Natural killer cell (primary cell): ENCODE data around the gene PRCC. TPM values are rescaled to one million over a fixed set of nuclear protein-coding genes. Genes with fewer than 3 reads are reported as not detected.

Experiments
- ATAC-seq, 3 donors: fragments of 150-1000 bp in 2 of 3; fragments of 200-7000 bp in 1 of 3; cut with Tn5 transposase; 1 replicate in 1 of 3; 2 replicates in 2 of 3; pipeline ENCODE4 v1.10.0; 2021; ENCODE audit warnings: mild to moderate bottlenecking in 2 of 3, moderate library complexity in 2 of 3
- DNase-seq, 2 donors: peaks; one replicate each; pipeline versions ENCODE4 v3.0.0 to v3.0.0-alpha.2; 2013 to 2021; ENCODE audit warnings: mixed read lengths in 1 of 2
- H3K27ac ChIP-seq: one replicate; pipeline ENCODE4 v1.5.1; 2013; ENCODE audit warnings: mild to moderate bottlenecking, low read length
- H3K27me3 ChIP-seq: one replicate; pipeline ENCODE4 v1.6.1; 2013; ENCODE audit warnings: low read length; ENCODE audit not compliant: control insufficient read depth, insufficient read depth
- H3K36me3 ChIP-seq: one replicate; pipeline ENCODE4 v1.6.1; 2013; ENCODE audit warnings: low read length; ENCODE audit not compliant: control insufficient read depth, insufficient read depth
- H3K4me1 ChIP-seq: one replicate; pipeline ENCODE4 v1.6.1; 2013; ENCODE audit warnings: low read length; ENCODE audit not compliant: control insufficient read depth, insufficient read depth
- H3K4me3 ChIP-seq: one replicate; pipeline ENCODE4 v1.5.1; 2013; ENCODE audit warnings: low read length
- H3K9me3 ChIP-seq: one replicate; pipeline ENCODE4 v1.6.1; 2013; ENCODE audit warnings: low read length; ENCODE audit not compliant: control insufficient read depth, insufficient read depth
- H3K27ac Mint-ChIP-seq, 2 donors: one replicate each; pipeline ENCODE4 v1.8.0; 2022; ENCODE audit warnings: mild to moderate bottlenecking in 2 of 2, mixed read lengths in 2 of 2, moderate library complexity in 1 of 2
- H3K27me3 Mint-ChIP-seq, 2 donors: one replicate each; pipeline ENCODE4 v1.8.0; 2022; ENCODE audit warnings: low read depth in 2 of 2, mixed read lengths in 2 of 2
- H3K36me3 Mint-ChIP-seq: one replicate; pipeline ENCODE4 v1.8.0; 2022; ENCODE audit warnings: mixed read lengths
- H3K4me1 Mint-ChIP-seq, 2 donors: one replicate each; pipeline ENCODE4 v1.8.0; 2022; ENCODE audit warnings: mixed read lengths in 2 of 2
- H3K4me3 Mint-ChIP-seq: one replicate; pipeline ENCODE4 v1.8.0; 2022; ENCODE audit warnings: mild to moderate bottlenecking, moderate library complexity, mixed read lengths
- H3K9me3 Mint-ChIP-seq, 2 donors: one replicate each; pipeline ENCODE4 v1.8.0; 2022; ENCODE audit warnings: mixed read lengths in 2 of 2
- WGBS: methylation state at CpG from one replicate; pipeline ENCODE4 v1.1.7; 2013; ENCODE audit warnings: missing lambda C conversion rate; ENCODE audit not compliant: insufficient coverage; 5-methylcytosine and 5-hydroxymethylcytosine counted together
- intact Hi-C: fragments of 100-400 bp; cut with micrococcal nuclease; formaldehyde crosslinking; loops from one replicate; pipeline ENCODE4 v1.14.2; 2022
- total RNA-seq, 4 donors: library from RNA; stranded (reverse); fragments of 120-200 nt in 1 of 4; gene quantifications; one replicate each; pipeline versions ENCODE4 v1.2.3 to v1.2.4, GENCODE V29; 2013 to 2022
- TF ChIP-seq, protein P1 (sequence below): fragments of 200-600 bp; IDR thresholded peaks from one replicate; pipeline ENCODE4 v1.8.0; 2022; ENCODE audit warnings: antibody characterized with exemption

Gene PRCC
- total RNA-seq, 3 donors from 2014 or later (not counting 1 experiment from before 2014, with no cell fraction given) = 66.5 to 92.4 (median 69.1) TPM

DNA sequence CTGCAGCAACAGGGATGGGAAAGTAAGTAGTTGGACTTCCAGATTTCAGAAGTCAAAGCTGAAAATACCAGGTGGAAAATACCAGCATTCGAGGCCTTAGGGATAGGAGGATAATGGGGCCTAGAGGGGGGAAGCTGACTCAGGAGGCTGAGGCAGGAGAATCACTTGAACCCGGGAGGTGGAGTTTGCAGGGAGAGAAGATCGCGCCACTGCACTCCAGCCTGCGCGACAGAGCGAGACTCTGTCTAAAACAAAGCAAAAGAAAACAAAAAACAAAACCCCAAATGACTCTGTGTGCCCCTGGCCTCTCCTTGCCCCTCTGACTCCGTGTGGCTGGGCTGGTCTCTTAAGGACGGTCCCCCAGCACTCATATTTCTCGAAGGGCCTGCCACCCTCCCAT lies 46.0 kb downstream of the PRCC start:
- WGBS = 60% methylated on average over 7 of the region's 10 CpGs
- peak overlapping the region; percentile 98 for H3K27ac Mint-ChIP-seq
- no peaks in the 10 kb centered on the region for H3K27me3 Mint-ChIP-seq
- TF ChIP-seq, protein P1, sequence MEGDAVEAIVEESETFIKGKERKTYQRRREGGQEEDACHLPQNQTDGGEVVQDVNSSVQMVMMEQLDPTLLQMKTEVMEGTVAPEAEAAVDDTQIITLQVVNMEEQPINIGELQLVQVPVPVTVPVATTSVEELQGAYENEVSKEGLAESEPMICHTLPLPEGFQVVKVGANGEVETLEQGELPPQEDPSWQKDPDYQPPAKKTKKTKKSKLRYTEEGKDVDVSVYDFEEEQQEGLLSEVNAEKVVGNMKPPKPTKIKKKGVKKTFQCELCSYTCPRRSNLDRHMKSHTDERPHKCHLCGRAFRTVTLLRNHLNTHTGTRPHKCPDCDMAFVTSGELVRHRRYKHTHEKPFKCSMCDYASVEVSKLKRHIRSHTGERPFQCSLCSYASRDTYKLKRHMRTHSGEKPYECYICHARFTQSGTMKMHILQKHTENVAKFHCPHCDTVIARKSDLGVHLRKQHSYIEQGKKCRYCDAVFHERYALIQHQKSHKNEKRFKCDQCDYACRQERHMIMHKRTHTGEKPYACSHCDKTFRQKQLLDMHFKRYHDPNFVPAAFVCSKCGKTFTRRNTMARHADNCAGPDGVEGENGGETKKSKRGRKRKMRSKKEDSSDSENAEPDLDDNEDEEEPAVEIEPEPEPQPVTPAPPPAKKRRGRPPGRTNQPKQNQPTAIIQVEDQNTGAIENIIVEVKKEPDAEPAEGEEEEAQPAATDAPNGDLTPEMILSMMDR = no peak
- DNase-seq = no peak
- peaks cover 79 to 94% of the 10 kb centered on the region in 2 donors for H3K4me1 Mint-ChIP-seq
- ATAC-seq = no peak
- peaks cover 20% of the 10 kb centered on the region for H3K36me3 Mint-ChIP-seq
- peak overlapping the region; percentile 96 for H3K4me3 Mint-ChIP-seq
- no peaks in the 10 kb centered on the region for H3K27me3 ChIP-seq
- peak overlapping the region; percentile 99 for H3K27ac ChIP-seq
- intact Hi-C loops = no loop called here
- H3K36me3 ChIP-seq = peaks cover 44% of the 10 kb centered on the region
- H3K9me3 ChIP-seq = no peaks in the 10 kb centered on the region
- peaks cover 89% of the 10 kb centered on the region for H3K4me1 ChIP-seq
- H3K9me3 Mint-ChIP-seq = no peaks in the 10 kb centered on the region
- peak overlapping the region; percentile 76 for H3K4me3 ChIP-seq

DNA sequence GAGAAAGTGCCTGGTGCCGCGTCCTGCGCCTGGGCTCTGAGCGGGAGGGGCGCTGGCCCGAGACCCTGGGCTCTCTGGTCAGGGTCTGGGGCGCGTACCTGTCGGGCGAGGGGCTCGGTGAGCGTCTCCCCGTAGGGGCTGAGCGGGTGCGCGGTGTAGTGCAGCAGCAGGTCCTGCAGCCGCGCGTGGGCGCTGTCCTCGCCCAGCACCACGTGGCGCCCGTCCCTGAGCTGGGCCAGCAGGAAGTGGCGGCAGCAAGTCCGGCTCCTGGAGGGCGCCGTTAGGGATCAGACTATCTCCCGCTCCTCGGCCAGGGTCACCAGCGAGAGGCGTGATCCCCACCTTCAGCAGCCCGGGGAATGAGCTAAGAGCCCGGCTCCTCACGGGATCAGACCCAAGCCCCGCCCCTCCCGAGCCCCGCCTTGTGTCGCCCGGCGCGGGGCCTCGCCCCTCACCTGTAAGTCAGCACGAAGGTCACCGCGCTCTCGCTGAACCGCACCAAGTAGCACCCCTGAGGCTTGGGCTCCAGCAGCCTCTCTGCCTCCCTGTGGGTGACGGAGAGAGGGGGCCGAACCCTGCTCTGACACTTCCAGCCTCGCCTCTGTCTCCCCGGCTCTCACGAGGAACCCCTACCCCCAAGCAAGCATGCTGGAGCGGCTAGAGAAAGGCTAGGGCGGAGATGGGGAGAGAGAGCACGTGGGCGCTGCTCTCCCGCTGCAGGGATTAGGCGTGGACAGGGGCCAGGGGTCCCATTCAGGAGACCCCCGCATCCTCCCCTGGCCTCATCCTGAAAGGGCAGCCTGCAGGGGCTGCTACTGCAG lies 46.6 kb downstream of the PRCC start:
- H3K27me3 ChIP-seq = no peaks in the 10 kb centered on the region
- H3K4me3 ChIP-seq = peak overlapping the region; percentile 76
- DNase-seq = peak; percentile 69 to 88
- peak; percentile 32 to 56 (median 37) for ATAC-seq
- Mint-ChIP-seq H3K27me3 (no peaks in the 10 kb centered on the region), H3K4me3 (peak overlapping the region; percentile 96), H3K4me1 (peaks cover 76 to 91% of the 10 kb centered on the region in 2 donors), H3K36me3 (peaks cover 20% of the 10 kb centered on the region), H3K27ac (peak overlapping the region; percentile 98), H3K9me3 (no peaks in the 10 kb centered on the region)
- peaks cover 37% of the 10 kb centered on the region for H3K36me3 ChIP-seq
- peaks cover 83% of the 10 kb centered on the region for H3K4me1 ChIP-seq
- no peaks in the 10 kb centered on the region for H3K9me3 ChIP-seq
- TF ChIP-seq, protein P1 = peak; percentile 62
- WGBS = 11% methylated on average over 60 of the region's 60 CpGs
- H3K27ac ChIP-seq = peak overlapping the region; percentile 99
- intact Hi-C loops = no loop called here

DNA sequence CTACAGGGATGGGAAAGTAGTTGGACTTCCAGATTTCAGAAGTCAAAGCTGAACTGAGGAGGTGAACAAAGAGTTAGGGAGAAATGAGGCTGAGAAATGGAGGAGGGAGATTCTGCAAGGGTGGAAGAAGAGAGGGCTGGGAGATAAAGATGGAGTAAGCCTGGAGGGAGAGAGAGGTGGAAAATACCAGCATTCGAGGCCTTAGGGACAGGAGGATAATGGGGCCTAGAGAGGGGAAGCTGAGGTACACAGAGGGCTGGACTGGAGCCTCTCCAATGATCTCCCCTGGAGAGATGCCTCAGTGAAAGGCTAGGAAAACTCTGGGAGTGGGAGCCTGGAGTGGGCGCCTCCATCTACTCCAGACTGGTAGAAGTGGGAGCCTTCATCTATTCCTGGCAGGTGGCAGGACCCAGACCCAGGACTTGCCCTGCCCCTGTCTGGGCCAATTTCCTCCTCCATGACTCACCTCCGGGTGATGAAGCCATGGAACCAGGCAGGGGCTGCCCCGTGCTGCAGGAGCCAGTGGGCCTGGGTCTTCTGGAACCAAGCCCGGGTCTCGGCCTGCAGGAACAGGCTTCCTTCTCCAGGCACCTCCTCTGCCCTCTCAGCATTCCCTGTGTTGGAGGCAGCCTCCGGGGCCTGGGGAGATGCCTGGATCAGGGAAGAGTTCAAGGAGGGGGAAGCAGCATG lies 47.4 kb downstream of the PRCC start:
- Mint-ChIP-seq H3K9me3 (no peaks in the 10 kb centered on the region), H3K4me1 (peaks cover 74 to 86% of the 10 kb centered on the region in 2 donors), H3K27ac (peak overlapping the region; percentile 98), H3K27me3 (no peaks in the 10 kb centered on the region), H3K4me3 (peak overlapping the region; percentile 96), H3K36me3 (peaks cover 20% of the 10 kb centered on the region)
- peak overlapping the region; percentile 76 for H3K4me3 ChIP-seq
- peak; percentile 47 to 68 for DNase-seq
- H3K27me3 ChIP-seq = no peaks in the 10 kb centered on the region
- intact Hi-C loops = no loop called here
- TF ChIP-seq, protein P1 = no peak
- no peaks in the 10 kb centered on the region for H3K9me3 ChIP-seq
- peaks cover 75% of the 10 kb centered on the region for H3K4me1 ChIP-seq
- 60% methylated on average over 6 of the region's 7 CpGs for WGBS
- H3K36me3 ChIP-seq = peaks cover 30% of the 10 kb centered on the region
- no peak for ATAC-seq
- peak overlapping the region; percentile 99 for H3K27ac ChIP-seq
